Jurkat, Clone E6-1 (cell line): ENCODE data around the gene GNAS.

Experiments
- DNase-seq: peaks from one replicate; pipeline ENCODE4 v3.0.0-alpha.2; 2011; ENCODE audit warnings: low read depth, low spot score
- H3K4me3 ChIP-seq: 2 replicates; pipeline ENCODE4 v1.5.1; 2011; ENCODE audit warnings: mild to moderate bottlenecking, low read length, control low read depth, moderate library complexity

Gene GNAS

DNA sequence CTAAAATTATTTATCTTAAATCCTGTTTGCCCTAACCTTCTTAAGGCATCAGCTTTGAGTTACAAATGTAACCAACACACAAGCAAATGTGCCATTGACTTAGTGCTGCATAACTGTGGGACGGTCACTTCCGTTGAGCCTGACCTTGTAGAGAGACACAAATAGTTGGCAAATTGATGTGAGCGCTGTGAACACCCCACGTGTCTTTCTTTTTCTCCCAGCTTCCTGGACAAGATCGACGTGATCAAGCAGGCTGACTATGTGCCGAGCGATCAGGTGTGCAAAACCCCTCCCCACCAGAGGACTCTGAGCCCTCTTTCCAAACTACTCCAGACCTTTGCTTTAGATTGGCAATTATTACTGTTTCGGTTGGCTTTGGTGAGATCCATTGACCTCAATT, 56.4 kb downstream of the GNAS start:
- H3K4me3 ChIP-seq, result no peak overlapping the region

DNA sequence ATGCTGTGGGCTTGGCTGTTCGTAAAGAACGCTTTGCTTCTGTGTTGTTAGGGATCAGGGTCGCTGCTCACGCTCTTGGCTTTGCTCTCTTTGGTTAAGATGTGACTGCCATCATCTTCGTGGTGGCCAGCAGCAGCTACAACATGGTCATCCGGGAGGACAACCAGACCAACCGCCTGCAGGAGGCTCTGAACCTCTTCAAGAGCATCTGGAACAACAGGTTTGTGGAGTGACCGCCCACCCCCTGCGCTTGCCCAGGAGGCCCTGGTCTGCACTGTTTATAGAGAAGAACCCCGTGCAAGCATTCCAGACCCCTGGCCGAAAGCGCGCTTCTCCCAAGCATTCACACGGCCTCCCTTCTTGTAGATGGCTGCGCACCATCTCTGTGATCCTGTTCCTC, 57.1 kb downstream of the GNAS start:
- DNase-seq, result no peak
- H3K4me3 ChIP-seq, result no peak overlapping the region

More for the DNA sequence above, 56.4 kb downstream of the GNAS start:
- DNase-seq, result no peak

DNA sequence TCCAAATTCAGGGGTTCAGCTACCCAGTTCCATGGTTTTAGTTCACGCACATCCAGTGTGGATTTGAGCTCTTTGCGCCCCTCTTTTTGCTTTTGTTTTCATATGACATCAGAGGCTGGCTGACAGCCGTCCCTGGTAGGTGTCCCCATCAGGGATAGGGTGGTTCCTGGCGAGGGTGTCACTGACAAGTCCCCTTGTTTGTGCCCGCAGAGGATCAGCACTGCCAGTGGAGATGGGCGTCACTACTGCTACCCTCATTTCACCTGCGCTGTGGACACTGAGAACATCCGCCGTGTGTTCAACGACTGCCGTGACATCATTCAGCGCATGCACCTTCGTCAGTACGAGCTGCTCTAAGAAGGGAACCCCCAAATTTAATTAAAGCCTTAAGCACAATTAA, 58.0 kb downstream of the GNAS start:
- DNase-seq, result no peak
- no peak overlapping the region for H3K4me3 ChIP-seq

DNA sequence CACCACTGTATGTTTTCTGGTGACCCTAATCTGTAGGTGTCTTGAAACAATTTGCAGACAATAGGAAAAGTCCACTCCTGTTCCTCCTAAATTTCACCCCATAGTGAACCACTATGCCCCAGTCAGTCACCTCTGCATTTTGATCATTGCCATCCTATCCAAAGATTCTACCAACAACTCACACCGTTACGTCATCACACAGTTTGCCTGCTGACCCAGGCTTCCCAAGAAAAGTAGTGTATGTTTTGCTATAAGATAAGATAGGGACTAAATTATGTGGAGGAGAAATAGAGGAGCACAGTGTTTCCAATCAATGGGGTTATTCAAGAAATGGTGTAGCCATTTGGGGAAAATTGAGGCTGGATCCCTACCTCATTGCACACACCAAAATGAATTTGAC, 58.8 kb downstream of the GNAS start:
- H3K4me3 ChIP-seq, result no peak overlapping the region
- no peak for DNase-seq

DNA sequence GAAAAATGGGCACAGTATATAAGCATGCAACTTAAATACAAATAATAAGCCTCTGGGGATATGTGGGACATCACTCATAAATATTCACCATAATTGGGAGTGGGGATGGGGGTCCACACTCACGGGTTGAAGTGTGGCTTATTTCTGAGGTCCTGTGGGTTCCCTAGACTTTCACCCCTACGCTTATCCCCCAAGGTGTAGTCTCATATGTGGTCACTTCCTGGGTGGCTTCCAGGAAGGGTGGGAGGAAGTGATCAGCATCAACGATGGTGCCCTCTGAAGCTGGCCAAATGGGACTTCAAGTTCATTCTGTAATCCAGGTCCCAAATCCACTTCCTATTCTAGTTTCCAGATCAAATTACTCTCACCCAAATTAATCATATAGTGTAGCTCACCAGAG, 59.5 kb downstream of the GNAS start:
- no peak for DNase-seq
- no peak overlapping the region for H3K4me3 ChIP-seq

DNA sequence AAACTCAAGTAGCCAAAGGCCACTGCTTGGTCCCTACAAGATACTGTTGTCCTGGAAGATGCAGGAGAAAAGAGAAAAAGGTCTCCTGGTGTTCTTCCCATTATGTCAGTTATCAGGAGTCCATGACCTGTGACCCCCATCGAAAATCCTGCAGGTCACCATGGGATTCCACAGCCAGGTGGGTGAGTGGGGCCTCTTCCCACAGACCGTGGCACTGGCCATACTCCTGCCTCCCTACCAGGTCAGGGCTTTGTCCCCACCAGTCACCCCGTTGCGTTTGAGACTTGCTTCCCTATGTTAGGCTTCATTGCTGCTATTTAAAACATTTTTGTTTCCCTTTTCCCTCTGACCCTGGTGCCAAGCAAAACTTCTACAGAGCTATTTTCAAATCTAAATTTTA, 60.6 kb downstream of the GNAS start:
- H3K4me3 ChIP-seq, result no peak overlapping the region

DNA sequence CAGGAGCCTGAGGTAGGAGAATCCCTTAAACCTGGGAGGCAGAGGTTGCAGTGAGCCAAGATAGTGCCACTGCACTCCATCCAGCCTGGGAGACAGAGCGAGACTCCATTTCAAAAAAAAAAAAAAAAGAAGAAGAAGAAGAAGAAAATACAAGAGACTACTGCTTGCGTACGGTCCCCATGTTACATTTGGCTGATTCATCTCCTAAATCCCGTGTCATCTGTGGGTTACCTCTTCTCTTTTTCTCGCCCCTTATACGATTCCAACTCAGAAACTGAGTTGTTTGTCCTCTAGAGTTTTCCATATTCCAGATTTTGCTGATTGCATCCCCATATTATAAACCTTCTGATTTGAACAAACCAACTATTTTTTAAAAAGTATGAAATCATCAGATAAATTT, 66.1 kb downstream of the GNAS start:
- H3K4me3 ChIP-seq, result no peak overlapping the region
- DNase-seq, result no peak

More for the DNA sequence above, 60.6 kb downstream of the GNAS start:
- no peak for DNase-seq

DNA sequence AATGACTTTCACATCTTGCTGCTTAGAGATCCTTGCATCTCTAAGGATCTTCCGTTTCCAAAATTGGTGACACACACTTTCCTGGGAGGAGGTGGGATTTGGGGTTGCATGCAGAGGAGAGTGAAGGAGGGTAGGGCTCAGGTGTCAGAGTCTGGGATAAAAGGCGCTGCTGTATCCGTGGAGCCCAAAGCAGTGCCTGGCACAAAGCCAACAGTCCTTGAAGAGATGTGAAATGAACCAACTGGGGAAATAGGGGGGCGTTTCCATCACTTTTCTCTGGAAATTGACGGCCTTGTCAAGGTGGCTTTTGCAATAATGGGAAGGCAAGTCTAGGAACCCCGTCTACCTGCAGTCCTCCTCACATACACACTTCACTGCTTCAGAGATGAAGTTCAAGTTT, 69.0 kb downstream of the GNAS start:
- DNase-seq, result no peak
- no peak overlapping the region for H3K4me3 ChIP-seq

DNA sequence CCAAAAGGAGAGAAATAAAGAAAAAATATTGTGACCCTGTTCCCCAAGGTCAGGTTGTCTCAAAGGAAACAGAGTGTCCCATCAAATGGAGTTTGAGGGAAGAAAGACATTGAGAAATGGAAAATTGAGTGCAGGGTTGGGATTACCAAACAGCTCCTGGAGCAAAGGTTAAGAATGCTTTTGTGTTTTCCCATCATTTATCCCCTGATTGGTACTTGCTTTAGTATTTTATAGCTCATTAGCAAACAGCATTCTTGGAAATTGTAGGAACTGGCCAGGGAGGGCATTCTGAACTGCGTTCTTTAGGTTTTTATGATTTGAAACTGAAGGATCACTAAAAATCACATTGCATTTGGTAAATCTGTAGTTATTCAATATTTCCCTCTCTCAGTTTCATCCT, 69.5 kb downstream of the GNAS start:
- H3K4me3 ChIP-seq, result no peak overlapping the region
- DNase-seq, result no peak

DNA sequence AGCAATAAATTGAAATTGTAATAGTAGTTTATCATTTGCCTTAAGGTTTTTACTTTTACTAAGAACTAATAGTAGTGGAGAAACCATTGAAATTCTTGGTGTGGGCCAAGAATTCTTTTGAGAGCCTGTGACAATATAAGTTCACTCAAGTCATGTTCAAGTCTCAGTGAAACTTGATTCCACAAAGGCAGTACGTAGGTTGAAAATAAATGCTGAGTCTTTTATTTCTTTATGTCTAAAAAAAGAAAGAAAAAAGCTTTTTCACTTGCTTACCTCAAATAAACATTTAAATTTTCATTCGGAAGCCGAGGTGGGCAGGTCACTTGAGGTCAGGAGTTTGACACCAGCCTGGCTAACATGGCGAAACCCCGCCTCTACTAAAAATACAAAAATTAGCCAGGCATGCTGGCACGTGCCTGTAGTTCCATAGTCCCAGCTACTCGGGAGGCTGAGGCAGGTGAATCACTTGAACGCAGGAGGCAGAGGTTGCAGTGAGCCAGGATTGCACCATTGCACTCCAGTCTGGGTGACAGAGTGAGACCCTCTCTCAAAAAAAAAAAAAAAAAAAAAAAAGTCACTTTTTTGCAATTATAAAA, 70.7 kb downstream of the GNAS start:
- DNase-seq, result no peak
- no peak overlapping the region for H3K4me3 ChIP-seq

DNA sequence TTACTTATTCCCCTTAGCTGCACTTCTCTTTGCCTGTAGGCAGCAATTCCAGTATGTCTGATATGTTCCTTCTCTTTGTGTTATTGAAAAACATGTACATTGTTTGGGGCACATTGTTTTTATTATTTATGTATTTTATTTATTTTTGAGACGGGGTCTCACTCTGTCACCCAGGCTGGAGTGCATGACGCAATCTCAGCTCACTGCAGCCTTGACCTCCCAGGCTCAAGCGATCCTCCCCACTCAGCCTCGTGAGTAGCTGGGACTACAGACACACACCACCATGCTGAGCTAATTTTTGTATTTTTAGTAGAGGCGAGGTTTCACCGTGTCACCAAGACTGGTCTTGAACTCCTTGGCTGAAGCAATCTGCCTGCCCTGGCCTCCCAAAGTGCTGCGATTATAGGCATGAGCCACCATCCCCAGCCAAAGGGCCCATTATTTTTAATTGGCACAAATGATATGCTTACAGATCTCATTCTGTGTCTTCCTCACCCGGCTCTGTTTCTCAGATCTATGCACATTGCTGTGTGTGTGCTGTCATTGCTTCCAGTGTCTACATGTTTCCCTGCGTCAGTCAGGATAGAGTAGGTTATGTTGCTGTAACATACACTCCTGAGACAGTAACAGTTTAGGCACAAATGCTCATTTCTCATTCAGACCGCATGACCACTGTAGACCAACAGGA, 74.4 kb downstream of the GNAS start:
- no peak for DNase-seq
- no peak overlapping the region for H3K4me3 ChIP-seq

DNA sequence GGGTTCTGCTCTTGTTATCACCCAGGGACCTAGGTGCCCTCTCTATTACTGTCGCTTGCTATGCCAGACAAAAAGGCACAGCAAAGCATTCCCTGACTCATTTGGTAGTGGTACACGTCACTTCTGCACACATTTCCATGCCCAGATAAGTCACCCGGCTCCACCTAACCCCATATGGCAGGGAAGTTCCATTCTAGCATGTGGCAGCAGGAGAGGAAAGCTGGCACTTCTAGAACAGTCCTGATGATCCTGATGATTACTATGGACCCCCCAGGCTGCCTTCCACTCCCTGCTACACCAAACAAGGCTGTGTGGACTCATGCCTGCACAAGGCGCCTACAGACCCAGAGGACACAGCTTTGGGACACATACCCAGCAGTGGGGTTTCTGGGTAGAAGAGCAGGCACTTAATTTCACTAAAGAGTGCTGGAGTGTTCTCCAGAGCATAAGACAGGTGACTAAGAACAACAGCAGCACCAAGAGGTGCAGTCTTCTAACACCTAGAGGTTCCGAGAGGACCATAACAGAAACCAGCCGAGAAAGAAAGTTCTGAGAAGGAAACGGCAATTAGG, 75.1 kb downstream of the GNAS start:
- no peak for DNase-seq
- no peak overlapping the region for H3K4me3 ChIP-seq

DNA sequence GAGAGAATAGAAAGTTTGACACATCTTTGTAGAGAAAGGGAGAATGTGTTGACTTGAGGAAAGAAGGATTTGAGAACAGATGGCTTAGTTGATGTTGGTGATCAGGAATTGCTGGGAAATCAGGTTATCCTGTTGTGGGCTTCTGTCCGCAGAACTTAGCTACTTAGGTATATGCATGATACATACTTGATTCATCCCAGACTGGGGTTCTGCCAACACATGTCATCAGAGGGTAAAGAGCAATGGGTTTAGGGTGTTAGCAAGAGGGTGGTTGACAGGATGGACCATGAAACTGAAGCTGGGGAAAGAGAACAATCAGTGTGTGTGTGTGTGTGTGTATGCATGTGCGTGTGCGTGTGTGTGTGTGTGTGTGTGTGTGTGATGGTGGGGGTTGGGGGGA, 78.0 kb downstream of the GNAS start:
- DNase-seq, result no peak
- no peak overlapping the region for H3K4me3 ChIP-seq

DNA sequence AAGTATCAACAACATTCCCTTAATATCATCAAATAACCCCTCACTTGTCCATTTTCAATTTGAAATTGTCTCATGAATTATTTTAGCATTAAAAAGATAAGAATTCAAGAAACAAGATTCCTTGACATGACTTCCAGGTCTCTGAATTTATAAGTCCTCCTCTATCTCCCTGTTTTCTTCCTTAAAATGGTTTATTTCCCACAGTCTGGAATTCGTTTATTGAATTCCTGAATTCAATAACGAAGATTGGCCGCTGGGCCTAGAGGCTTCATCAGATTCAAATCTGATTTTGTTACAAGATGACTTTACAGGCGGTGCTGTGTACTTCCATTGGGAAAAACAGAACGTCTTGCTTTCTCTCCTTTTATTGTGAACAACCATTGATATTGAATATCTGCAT, 79.7 kb downstream of the GNAS start:
- DNase-seq, result no peak

DNA sequence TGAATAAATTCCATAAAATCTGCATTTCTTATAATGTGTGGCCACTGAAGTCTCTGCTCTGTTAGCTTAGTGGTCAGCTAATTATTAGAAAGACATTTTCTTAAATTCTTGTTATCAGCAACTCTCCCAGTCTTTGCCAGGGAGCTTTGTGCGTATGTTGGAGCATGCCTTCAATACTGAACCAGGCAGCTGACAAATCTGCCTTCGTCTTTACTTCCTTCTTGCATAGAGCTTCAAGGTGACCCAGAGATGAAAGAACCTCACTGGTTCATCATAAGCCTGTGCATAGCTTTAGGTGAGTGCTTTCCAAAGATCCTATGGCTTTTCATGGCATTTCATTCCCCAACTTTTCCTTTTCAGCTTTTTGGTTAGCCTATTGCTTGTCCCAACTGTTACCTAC, 85.6 kb downstream of the GNAS start:
- DNase-seq, result no peak

More for the DNA sequence above, 79.7 kb downstream of the GNAS start:
- no peak overlapping the region for H3K4me3 ChIP-seq

DNA sequence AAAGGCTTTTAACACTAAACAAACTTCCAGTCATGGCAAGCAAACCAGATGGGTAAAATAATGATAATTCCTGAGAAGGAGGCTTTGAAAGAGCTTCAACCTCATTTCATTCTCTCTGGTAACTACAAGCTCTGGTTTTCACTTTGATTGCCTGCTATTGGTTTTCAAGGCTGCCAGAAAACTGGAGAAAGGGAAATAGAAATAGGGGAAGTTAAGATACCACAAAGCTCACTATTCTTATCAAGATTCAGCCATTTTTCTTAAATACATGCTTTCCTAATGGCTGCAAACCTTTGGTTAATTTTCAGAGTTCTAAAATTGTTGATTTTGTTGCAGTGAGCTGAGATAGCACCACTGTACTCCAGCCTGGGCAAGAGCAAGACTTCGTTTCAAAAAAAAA, 86.0 kb downstream of the GNAS start:
- DNase-seq, result no peak
- no peak overlapping the region for H3K4me3 ChIP-seq

More for the DNA sequence above, 85.6 kb downstream of the GNAS start:
- no peak overlapping the region for H3K4me3 ChIP-seq

DNA sequence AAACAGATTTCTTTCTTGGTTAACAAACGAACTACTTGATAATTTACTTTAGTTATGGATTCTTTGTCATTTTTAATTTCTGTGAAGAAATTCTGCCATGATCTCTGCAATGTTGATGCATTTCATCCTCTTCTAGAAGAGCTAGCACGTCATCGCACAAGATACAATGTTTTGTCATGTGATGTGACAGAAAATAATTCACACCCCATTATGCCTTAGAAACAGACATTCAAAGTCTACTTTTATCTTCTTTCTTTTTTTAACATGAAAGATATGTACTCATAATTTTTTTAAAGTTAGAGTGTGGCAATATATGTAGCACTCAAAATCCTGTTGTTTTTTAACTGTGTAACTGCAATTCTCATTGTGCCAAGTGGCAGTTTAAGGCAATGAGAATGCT, 89.0 kb downstream of the GNAS start:
- no peak overlapping the region for H3K4me3 ChIP-seq
- DNase-seq, result no peak

DNA sequence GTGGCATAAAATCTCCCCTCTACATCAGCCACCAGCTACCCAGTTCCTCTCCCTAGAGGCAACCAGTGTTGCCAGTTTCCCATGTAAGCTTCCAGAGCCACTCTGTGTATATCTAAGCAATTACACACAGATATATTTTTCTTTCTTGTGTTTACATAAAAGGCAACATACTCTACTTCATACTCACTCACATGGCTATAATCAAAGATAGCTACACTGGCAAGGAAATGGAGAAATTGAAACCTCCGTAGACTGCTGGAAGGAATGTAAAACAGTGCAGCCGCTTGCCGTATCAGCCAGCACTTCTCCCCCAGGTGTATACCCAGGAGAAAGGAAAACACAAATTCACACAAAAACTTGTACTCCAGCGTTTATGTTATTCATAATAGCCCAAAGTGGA, 90.0 kb downstream of the GNAS start:
- no peak overlapping the region for H3K4me3 ChIP-seq
- DNase-seq, result no peak

DNA sequence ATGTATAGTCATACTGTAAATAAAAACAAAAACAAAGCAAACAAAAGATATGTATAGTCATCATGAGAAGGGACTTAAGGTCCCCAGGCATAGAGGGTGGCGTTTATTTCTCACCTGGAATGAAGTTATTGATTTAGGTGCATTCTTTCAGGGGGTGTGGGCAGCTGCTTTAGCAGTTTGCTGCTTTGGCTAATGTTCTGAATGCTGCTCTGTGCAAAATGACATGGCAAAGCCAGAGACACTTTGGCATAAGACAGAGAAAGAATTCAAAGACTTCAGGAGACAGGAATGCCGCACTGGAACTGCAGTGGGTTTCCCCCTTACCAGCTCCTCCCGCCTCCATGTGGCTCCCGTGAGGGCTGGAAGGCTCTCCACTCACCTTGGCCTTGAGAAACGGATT, 92.1 kb downstream of the GNAS start:
- no peak overlapping the region for H3K4me3 ChIP-seq
- DNase-seq, result no peak

DNA sequence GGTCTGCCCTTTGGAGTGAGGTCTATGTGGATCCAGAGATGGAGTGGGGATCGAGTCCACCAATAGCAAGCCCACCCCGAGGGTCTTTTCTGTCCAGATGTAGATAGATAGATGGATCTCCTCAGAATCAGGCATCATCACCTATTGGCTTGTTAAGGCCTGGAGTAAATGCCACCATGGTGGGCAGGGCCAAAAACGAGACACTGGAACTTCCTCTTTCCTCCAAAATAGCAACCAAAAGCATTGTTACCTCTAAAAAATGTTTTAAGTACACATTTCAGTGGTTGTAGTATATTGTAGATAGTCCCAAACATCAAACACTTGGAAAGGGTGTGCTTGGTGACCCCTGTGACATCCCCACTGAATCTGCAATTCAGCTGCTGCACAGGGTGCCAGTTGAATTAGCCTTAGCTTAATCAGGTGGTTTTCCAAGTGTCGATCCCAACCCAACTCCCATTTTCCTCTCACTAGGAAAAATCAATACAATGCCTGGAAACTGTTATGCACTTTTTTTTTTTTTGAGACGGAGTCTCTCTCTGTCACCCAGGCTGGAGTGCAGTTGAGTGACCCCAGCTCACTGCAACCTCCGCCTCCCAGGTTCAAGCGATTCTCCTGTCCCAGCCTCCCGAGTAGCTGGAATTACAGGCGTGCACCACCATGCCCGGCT, 93.6 kb downstream of the GNAS start:
- H3K4me3 ChIP-seq, result no peak overlapping the region
- no peak for DNase-seq
